Measurements from ENCODE around the gene IER2. TPM values are rescaled to one million over a fixed set of nuclear protein-coding genes. Genes with fewer than 3 reads are reported as not detected.
"Not testable (repeated sequence)": the region's sequence is repeated elsewhere in the genome, so short reads cannot be mapped to it uniquely, and the experiment has no call there.

IER2 gene
- polyA plus RNA-seq, 1 experiment = 18.2 TPM

DNA sequence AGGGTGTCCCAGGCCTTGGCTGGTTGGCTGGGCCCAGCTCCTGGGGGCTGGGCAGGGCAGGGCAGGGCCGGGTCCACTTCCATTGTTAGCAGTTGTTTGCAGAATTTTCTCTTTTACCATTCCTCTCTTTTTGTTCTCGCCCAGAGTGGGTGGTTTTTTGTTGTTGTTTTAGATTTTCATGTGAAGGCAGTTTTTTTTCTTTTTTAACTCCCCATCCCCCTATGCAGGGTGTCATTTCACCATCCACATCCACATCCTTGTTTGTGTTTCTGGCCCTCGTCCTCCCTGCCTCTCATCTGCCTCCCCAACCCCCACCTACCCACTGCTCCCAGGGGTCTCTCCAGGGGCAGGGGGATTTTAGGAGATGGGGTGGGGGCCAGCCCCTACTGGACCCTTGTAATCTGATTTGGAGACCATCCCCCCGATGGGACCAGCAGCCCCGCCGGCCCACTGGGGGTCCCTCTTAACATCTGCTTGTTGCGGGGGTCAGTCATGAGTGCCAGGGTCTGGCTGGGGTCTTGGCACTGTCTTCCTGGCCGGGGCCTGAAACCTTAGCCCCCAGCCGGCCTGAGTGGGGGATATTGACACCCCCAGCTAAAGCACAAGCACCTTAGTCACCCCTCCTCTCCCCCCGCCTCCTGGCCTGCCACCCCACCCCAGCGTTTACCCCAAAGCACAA lies 10.4 kb upstream of the IER2 start:
- Histone ChIP-seq H3K27me3 (ENCODE audit: control insufficient read depth, insufficient read depth, low read length) (no peaks in the 10 kb centered on the region), H3K36me3 (ENCODE audit: control insufficient read depth, insufficient read depth, low read length) (peaks cover 47% of the 10 kb centered on the region), H3K4me3 (ENCODE audit: low read depth, low read length) (no peak overlapping the region)
- TF ChIP-seq, protein P1, sequence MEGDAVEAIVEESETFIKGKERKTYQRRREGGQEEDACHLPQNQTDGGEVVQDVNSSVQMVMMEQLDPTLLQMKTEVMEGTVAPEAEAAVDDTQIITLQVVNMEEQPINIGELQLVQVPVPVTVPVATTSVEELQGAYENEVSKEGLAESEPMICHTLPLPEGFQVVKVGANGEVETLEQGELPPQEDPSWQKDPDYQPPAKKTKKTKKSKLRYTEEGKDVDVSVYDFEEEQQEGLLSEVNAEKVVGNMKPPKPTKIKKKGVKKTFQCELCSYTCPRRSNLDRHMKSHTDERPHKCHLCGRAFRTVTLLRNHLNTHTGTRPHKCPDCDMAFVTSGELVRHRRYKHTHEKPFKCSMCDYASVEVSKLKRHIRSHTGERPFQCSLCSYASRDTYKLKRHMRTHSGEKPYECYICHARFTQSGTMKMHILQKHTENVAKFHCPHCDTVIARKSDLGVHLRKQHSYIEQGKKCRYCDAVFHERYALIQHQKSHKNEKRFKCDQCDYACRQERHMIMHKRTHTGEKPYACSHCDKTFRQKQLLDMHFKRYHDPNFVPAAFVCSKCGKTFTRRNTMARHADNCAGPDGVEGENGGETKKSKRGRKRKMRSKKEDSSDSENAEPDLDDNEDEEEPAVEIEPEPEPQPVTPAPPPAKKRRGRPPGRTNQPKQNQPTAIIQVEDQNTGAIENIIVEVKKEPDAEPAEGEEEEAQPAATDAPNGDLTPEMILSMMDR (IDR thresholded peaks at IDR 0.05; ENCODE audit: insufficient read depth, low read depth, low read length) = no peak
- ChIA-PET CTCF (interaction anchor here (0.6 to 1.4 kb wide), 2 partner anchors 46 to 175 kb away, joined by 3 read pairs; no protein-coding TSS in a partner anchor), POLR2A (no interaction called here)
- DNase-seq (ENCODE audit: low read depth) = no peak

DNA sequence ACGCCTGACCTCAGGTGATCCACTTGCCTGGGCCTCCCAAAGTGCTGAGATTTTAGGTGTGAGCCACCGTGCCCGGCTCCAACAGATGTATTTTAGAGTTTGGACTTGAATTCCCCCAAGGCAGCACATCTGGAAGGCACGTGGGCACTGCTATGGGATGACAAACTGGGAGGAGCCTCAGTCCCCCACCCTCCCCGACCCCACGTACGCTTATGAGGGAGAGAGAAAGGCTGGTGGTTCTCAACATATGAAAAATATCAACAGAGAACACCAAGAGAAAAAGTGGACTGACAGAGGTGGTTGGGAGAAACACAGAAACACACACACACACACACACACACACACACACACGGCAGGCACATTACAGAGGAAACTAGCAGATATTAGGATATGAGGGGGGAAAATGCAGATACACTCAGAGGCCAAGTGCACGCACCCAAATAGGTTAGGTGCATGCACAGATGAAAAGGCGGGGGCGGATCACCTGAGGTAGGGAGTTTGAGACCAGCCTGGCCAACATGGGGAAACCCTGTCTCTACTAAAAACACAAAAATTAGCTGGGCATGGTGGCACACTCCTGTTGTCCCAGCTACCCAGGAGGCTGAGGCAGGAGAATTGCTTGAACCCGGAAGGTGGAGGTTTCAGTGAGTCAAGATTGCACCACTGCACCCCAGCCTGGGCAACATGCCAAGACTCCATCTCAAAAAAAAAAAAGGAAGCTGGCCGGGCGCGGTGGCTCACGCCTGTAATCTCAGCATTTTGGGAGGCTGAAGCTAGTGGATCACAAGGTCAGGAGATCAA lies 3.2 kb upstream of the IER2 start:
- H3K27me3 ChIP-seq (ENCODE audit: control insufficient read depth, insufficient read depth, low read length) = no peaks in the 10 kb centered on the region
- ChIA-PET CTCF (no interaction called here), POLR2A (no interaction called here)
- DNase-seq (ENCODE audit: low read depth) = no peak
- peaks cover 12% of the 10 kb centered on the region for H3K36me3 ChIP-seq (ENCODE audit: control insufficient read depth, insufficient read depth, low read length)
- TF ChIP-seq, protein P1 (IDR thresholded peaks at IDR 0.05; ENCODE audit: insufficient read depth, low read depth, low read length) = no peak
- H3K4me3 ChIP-seq (ENCODE audit: low read depth, low read length) = no peak overlapping the region

- POLR2A ChIA-PET; DNase-seq (ENCODE audit: low read depth); H3K27me3 ChIP-seq (ENCODE audit: control insufficient read depth, insufficient read depth, low read length): not testable (repeated sequence)
- H3K36me3 ChIP-seq (ENCODE audit: control insufficient read depth, insufficient read depth, low read length) = peaks cover 15% of the 10 kb centered on the region
- H3K4me3 ChIP-seq (ENCODE audit: low read depth, low read length) = peak overlapping the region; percentile 88
- CTCF ChIA-PET = interaction anchor here (0.6 to 2.5 kb wide), 7 partner anchors 29 to 184 kb away, joined by 3 to 10 read pairs (median 5); partner anchors contain the start of gene NACC1
Observed at GRCh38 chr19:13149173-13149627, 1.0 kb upstream of the IER2 start.

DNA sequence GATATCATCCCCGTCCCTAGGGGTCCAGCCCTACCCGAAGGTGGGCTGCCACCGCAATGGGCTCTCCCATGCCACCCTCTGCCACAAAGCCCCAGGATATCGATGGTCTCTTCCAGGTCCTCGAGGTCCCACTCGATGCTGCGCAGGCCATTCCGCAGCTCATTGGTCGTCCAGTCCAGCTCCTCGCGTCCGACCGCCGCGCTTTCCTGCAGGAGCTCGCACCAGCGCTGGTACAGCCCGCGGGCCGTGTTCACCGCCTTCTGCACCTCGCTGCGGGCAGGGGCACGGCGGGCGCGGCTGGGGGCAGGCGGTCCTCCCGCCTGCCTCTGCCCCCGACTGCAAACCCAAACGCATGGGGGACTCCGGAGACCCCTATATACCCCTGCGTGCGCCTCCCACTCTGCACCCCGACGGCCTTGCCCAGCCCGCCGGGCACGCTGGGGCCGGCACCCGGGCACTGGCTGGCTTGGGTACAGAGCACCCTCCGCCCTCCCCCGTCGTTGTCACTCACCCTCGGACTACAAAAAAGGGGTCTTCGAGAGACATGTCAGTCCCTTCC lies 504 bp upstream of the IER2 start:
- DNase-seq (ENCODE audit: low read depth) = no peak
- ChIA-PET POLR2A (interaction anchor here (0.7 kb wide), 1 partner anchor 156 kb away, joined by 3 read pairs; no protein-coding TSS in a partner anchor), CTCF (interaction anchor here (0.6 to 2.5 kb wide), 10 partner anchors 14 to 184 kb away, joined by 3 to 10 read pairs (median 4); partner anchors contain the start of gene NACC1)
- H3K4me3 ChIP-seq (ENCODE audit: low read depth, low read length) = peak overlapping the region; percentile 88
- TF ChIP-seq, protein P1 (IDR thresholded peaks at IDR 0.05; ENCODE audit: insufficient read depth, low read depth, low read length) = no peak
- no peaks in the 10 kb centered on the region for H3K27me3 ChIP-seq (ENCODE audit: control insufficient read depth, insufficient read depth, low read length)
- H3K36me3 ChIP-seq (ENCODE audit: control insufficient read depth, insufficient read depth, low read length) = peaks cover 10% of the 10 kb centered on the region

DNA sequence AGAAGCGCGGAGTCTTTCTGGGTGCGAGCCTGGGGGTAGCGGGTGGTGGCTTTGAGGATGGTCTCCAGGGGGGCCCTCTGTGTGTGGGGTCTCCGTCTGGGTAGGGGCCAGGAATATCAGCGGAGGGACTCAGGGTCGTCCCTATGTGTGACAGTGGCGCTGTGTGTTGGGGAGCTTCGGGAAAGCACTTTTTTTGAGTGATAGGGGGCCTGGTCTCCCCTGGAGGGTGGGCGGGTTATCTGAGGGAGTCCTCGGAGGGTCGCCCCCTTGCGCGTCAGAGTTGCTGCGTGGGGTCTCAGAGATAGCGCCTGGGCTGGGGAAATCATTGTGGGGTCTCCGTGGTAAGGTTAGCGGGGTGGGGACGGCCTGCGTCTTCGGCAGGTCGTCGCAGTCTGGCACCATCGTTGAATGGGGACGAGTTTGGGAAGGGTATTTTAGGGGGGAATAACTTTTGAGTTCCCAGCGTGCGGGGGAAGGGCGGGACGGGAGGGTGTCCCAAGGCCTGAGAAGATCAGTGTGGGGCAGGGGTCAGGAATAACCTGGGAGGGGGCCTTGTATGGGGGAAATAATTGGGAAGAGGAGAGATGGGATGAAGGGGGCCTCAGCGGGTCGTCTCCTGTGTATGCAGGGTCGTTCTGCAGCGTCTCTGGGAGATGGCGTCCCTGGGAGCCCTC lies 857 bp downstream of the IER2 start:
- POLR2A ChIA-PET = no interaction called here
- DNase-seq (ENCODE audit: low read depth) = no peak
- TF ChIP-seq, protein P1 (IDR thresholded peaks at IDR 0.05; ENCODE audit: insufficient read depth, low read depth, low read length) = no peak
- CTCF ChIA-PET = interaction anchor here (1.0 to 2.5 kb wide), 7 partner anchors 13 to 186 kb away, joined by 3 to 10 read pairs (median 3); no protein-coding TSS in a partner anchor
- H3K4me3 ChIP-seq (ENCODE audit: low read depth, low read length) = peak overlapping the region; percentile 88
- H3K36me3 ChIP-seq (ENCODE audit: control insufficient read depth, insufficient read depth, low read length) = peaks cover 6% of the 10 kb centered on the region; the same call in 1 of the 2 replicates
- H3K27me3 ChIP-seq (ENCODE audit: control insufficient read depth, insufficient read depth, low read length) = no peaks in the 10 kb centered on the region

Data from BJ (cell line).